Prostate gland (tissue), 2 donors: ENCODE measurements around the gene MOK.

ENCODE experiments used
- CTCF ChIP-seq, 4 experiments: fragments of 200-600 bp in 2 of 4; fragments of 450-650 bp in 2 of 4; sonication (generic) in 2 of 4; IDR thresholded peaks; 1 replicate in 3 of 4; 2 replicates in 1 of 4; pipeline ENCODE4 v1.5.1; 2016 to 2019; ENCODE audit warnings: antibody characterized with exemption in 4 of 4, mild to moderate bottlenecking in 2 of 4, moderate library complexity in 2 of 4
- POLR2A ChIP-seq: fragments of 450-650 bp; IDR thresholded peaks from one replicate; pipeline ENCODE4 v1.6.1; 2016; ENCODE audit warnings: antibody characterized with exemption, mild to moderate bottlenecking

- TF ChIP-seq CTCF (IDR thresholded peaks at IDR 0.05) (no peak), POLR2A (no peak)
These were observed 99.4 kb downstream of the MOK start for GRCh38 chr14:102205560-102205959.
